ENCODE measurements around the gene LRFN4. TPM values are rescaled to one million over a fixed set of nuclear protein-coding genes. Genes with fewer than 3 reads are reported as not detected.

The LRFN4 gene
- total and polyA plus RNA-seq, 7 donors: 7.4 to 16.6 (median 10.7) TPM

DNA sequence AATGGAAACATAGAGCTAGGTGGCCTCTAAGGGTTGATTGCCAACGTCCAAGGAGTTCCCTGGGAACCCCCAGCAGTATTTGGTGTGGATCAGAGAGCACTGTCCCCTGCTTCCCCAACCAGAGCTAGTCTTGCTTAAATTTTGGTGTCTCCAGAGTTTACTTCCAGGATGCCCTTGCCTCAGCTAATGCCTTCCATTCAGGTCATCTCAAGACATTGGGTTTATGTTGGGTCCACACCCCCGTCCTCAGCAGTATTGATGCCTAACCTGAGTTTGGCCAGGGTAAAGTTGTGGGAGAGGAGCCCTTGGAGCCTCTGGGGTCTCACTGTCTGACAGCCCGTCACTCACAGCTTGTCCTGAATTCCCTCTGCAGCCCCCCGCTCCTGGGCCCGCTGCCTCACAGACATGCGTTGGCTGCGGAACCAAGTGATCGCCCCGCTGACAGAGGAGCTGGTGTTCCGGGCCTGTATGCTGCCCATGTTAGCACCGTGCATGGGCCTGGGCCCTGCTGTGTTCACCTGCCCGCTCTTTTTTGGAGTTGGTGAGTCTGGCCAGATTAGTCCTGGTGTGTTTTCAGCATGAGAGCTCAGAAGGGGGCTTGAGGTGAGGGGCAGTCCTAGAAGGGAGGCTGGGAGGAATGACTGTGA, 12.2 kb upstream of the LRFN4 start:
- Histone ChIP-seq H3K9me3 (no peaks in the 10 kb centered on the region), H3K27ac (no peak overlapping the region), H3K36me3 (ENCODE audit: insufficient read depth in 1 of 2, low read depth in 1 of 2) (peaks cover 4 to 51% of the 10 kb centered on the region in 2 donors), H3K4me3 (peak overlapping the region; percentile 99), H3K27me3 (ENCODE audit: insufficient read depth in 3 of 3, low read length in 2 of 3) (no peaks in the 10 kb centered on the region), H3K4me1 (peaks cover 22% of the 10 kb centered on the region)
- WGBS, 3 donors: 84 to 93% (median 86%) methylated on average over 12 of the region's 12 CpGs
- TF ChIP-seq, protein P1, sequence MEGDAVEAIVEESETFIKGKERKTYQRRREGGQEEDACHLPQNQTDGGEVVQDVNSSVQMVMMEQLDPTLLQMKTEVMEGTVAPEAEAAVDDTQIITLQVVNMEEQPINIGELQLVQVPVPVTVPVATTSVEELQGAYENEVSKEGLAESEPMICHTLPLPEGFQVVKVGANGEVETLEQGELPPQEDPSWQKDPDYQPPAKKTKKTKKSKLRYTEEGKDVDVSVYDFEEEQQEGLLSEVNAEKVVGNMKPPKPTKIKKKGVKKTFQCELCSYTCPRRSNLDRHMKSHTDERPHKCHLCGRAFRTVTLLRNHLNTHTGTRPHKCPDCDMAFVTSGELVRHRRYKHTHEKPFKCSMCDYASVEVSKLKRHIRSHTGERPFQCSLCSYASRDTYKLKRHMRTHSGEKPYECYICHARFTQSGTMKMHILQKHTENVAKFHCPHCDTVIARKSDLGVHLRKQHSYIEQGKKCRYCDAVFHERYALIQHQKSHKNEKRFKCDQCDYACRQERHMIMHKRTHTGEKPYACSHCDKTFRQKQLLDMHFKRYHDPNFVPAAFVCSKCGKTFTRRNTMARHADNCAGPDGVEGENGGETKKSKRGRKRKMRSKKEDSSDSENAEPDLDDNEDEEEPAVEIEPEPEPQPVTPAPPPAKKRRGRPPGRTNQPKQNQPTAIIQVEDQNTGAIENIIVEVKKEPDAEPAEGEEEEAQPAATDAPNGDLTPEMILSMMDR (IDR thresholded peaks at IDR 0.05): no peak
- peak in 1 of 2 donors; percentile 36 for DNase-seq
- ATAC-seq: no peak
- intact Hi-C loops (cut with DNase I): no loop called here

DNA sequence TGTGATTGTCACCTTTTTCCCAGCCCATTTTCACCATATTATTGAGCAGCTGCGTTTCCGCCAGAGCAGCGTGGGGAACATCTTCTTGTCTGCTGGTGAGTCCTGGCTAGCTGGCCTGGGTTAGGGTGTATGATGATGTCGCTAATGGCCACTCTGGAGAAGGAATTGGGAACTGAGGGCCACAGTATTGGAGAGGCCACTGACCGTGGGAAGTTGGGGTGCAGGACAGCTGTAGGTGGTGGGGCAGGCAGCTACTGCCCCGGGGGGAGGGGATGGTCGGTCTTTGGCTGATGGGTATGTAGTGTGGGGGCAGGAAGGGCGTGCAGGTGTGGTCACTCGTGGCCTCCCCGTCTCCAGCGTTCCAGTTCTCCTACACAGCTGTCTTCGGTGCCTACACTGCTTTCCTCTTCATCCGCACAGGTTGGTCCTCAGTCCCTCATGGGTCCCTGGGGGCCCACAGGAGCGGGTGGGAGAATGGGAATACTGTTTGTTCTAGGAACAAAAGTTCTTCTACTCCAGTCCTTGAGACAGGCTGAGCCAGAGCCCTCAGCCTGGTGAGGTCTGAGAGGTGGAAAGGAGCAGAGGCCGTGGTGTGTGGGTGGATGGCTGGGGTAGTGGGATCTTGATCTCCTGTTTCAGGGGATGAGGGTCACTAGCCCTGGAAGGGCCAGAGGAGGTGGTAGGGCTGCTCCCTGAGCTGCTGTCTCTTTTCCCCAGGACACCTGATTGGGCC, 11.6 kb upstream of the LRFN4 start:
- intact Hi-C loops (cut with DNase I): no loop called here
- WGBS, 3 donors: 79 to 89% (median 86%) methylated on average over 14 to 15 of the region's 15 CpGs
- TF ChIP-seq, protein P1 (IDR thresholded peaks at IDR 0.05): no peak

DNA sequence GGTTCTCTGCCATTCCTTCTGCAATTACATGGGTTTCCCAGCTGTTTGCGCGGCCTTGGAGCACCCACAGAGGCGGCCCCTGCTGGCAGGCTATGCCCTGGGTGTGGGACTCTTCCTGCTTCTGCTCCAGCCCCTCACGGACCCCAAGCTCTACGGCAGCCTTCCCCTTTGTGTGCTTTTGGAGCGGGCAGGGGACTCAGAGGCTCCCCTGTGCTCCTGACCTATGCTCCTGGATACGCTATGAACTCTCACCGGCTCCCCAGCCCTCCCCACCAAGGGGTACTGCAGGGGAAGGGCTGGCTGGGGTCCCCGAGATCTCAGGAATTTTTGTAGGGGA, 11.0 kb upstream of the LRFN4 start:
- ATAC-seq: no peak
- peaks cover 4 to 56% of the 10 kb centered on the region in 2 donors for H3K36me3 ChIP-seq (ENCODE audit: insufficient read depth in 1 of 2, low read depth in 1 of 2)
- H3K9me3 ChIP-seq: no peaks in the 10 kb centered on the region
- 82 to 84% (median 84%) methylated on average over 9 of the region's 9 CpGs for WGBS, 3 donors
- no peaks in the 10 kb centered on the region for H3K27me3 ChIP-seq (ENCODE audit: insufficient read depth in 3 of 3, low read length in 2 of 3)
- intact Hi-C loops (cut with DNase I): no loop called here
- H3K4me3 ChIP-seq: no peak overlapping the region
- TF ChIP-seq, protein P1 (IDR thresholded peaks at IDR 0.05): no peak
- no peak overlapping the region for H3K27ac ChIP-seq
- peaks cover 22% of the 10 kb centered on the region for H3K4me1 ChIP-seq
- peak in 1 of 2 donors; percentile 30 for DNase-seq

More for the DNA sequence above, 11.6 kb upstream of the LRFN4 start:
- ATAC-seq: no peak
- no peak overlapping the region for H3K4me3 ChIP-seq
- DNase-seq: peak in 1 of 2 donors; percentile 32
- no peak overlapping the region for H3K27ac ChIP-seq
- H3K36me3 ChIP-seq (ENCODE audit: insufficient read depth in 1 of 2, low read depth in 1 of 2): peaks cover 4 to 56% of the 10 kb centered on the region in 2 donors
- no peaks in the 10 kb centered on the region for H3K27me3 ChIP-seq (ENCODE audit: insufficient read depth in 3 of 3, low read length in 2 of 3)
- H3K4me1 ChIP-seq: peaks cover 22% of the 10 kb centered on the region
- no peaks in the 10 kb centered on the region for H3K9me3 ChIP-seq

DNA sequence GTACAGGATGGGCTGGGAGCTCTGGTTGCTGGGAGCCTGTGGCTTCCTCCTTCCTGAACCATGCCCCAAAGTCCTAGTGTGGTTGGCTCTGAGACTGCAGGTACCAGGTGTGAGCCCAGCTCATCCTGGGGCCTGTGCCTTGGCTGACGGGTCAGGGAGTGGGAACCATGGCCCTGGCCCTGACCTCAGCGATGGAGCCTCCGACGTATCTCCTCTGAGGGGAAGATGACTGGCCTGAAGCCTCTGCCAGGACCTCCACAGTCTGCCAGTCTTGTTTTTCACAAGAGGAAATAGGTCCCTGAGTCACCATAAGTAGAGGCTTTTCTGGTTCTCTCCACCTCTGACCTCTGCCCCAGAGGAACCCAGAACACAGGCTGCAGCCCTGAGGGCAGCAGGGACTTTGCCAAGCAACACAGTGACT, 10.2 kb upstream of the LRFN4 start:
- Histone ChIP-seq H3K4me3 (no peak overlapping the region), H3K9me3 (no peaks in the 10 kb centered on the region), H3K27me3 (ENCODE audit: insufficient read depth in 3 of 3, low read length in 2 of 3) (no peaks in the 10 kb centered on the region), H3K4me1 (peaks cover 18% of the 10 kb centered on the region), H3K36me3 (ENCODE audit: insufficient read depth in 1 of 2, low read depth in 1 of 2) (peaks cover 4 to 56% of the 10 kb centered on the region in 2 donors), H3K27ac (no peak overlapping the region)
- ATAC-seq (no peak), DNase-seq (peak in 1 of 2 donors; percentile 43)
- 81 to 86% (median 81%) methylated on average over 4 of the region's 4 CpGs for WGBS, 3 donors
- TF ChIP-seq, protein P1 (IDR thresholded peaks at IDR 0.05): no peak
- intact Hi-C loops (cut with DNase I): no loop called here
